Astrocyte (in vitro differentiated cells and primary cell): ENCODE data around the gene UQCR11. TPM values are rescaled to one million over a fixed set of nuclear protein-coding genes. Genes with fewer than 3 reads are reported as not detected.

Source experiments
- DNase-seq: peaks from one replicate; pipeline ENCODE4 v3.0.0-alpha.2; 2010; ENCODE audit warnings: low read depth
- FAIRE-seq: peaks from 2 replicates; lab custom pipeline; 2011; peaks lifted over from hg19 to GRCh38; lab: Jason Lieb, UNC
- H2AFZ ChIP-seq: 2 replicates; pipeline ENCODE4 v1.6.0; 2012; ENCODE audit warnings: low read depth, low read length, inconsistent platforms
- H3K27ac ChIP-seq: 2 replicates; pipeline ENCODE4 v1.5.1; 2011; ENCODE audit warnings: low read depth, low read length, inconsistent platforms
- H3K27me3 ChIP-seq: 2 replicates; pipeline ENCODE4 v1.6.0; 2011; ENCODE audit warnings: low read length, inconsistent platforms; ENCODE audit not compliant: insufficient read depth
- H3K36me3 ChIP-seq: 2 replicates; pipeline ENCODE4 v1.5.1; 2011; ENCODE audit warnings: low read length, inconsistent platforms; ENCODE audit not compliant: insufficient read depth
- H3K4me1 ChIP-seq: 2 replicates; pipeline ENCODE4 v1.5.1; 2011; ENCODE audit warnings: low read length, inconsistent platforms; ENCODE audit not compliant: insufficient read depth
- H3K4me2 ChIP-seq: 2 replicates; pipeline ENCODE4 v1.6.0; 2012; ENCODE audit warnings: low read length, inconsistent platforms
- H3K4me3 ChIP-seq: 2 replicates; pipeline ENCODE4 v1.5.1; 2011; ENCODE audit warnings: low read depth, mild to moderate bottlenecking, low read length, inconsistent platforms; ENCODE audit not compliant: insufficient read depth
- H3K79me2 ChIP-seq: 2 replicates; pipeline ENCODE4 v1.6.0; 2012; ENCODE audit warnings: mild to moderate bottlenecking, low read length, inconsistent platforms; ENCODE audit not compliant: insufficient read depth
- H3K9ac ChIP-seq: 2 replicates; pipeline ENCODE4 v1.6.0; 2012; ENCODE audit warnings: mild to moderate bottlenecking, low read length, inconsistent platforms
- H3K9me3 ChIP-seq: 2 replicates; pipeline ENCODE4 v1.5.1; 2012; ENCODE audit warnings: low read depth, mild to moderate bottlenecking, low read length, inconsistent platforms; ENCODE audit not compliant: insufficient read depth
- H4K20me1 ChIP-seq: 2 replicates; pipeline ENCODE4 v1.6.0; 2012; ENCODE audit warnings: low read length, inconsistent platforms; ENCODE audit not compliant: insufficient read depth
- H3K27ac Mint-ChIP-seq: one replicate; pipeline ENCODE4 v1.8.0; 2021; ENCODE audit warnings: mild to moderate bottlenecking, mixed read lengths; ENCODE audit not compliant: unreplicated experiment
- H3K27me3 Mint-ChIP-seq: one replicate; pipeline ENCODE4 v1.8.0; 2021; ENCODE audit warnings: low read depth, mixed read lengths; ENCODE audit not compliant: unreplicated experiment
- H3K36me3 Mint-ChIP-seq: one replicate; pipeline ENCODE4 v1.8.0; 2021; ENCODE audit warnings: low read depth, mixed read lengths; ENCODE audit not compliant: unreplicated experiment
- H3K4me1 Mint-ChIP-seq: one replicate; pipeline ENCODE4 v1.8.0; 2021; ENCODE audit warnings: low read depth, mixed read lengths; ENCODE audit not compliant: unreplicated experiment
- H3K4me3 Mint-ChIP-seq: one replicate; pipeline ENCODE4 v1.8.0; 2021; ENCODE audit warnings: mild to moderate bottlenecking, moderate library complexity, mixed read lengths; ENCODE audit not compliant: unreplicated experiment
- H3K9me3 Mint-ChIP-seq: one replicate; pipeline ENCODE4 v1.8.0; 2021; ENCODE audit warnings: mild to moderate bottlenecking, mixed read lengths; ENCODE audit not compliant: unreplicated experiment
- CTCF ChIP-seq: IDR thresholded peaks from 2 replicates; pipeline ENCODE4 v1.5.1; 2011; ENCODE audit warnings: low read depth, mild to moderate bottlenecking, inconsistent platforms, low read length, moderate library complexity; ENCODE audit not compliant: insufficient read depth
- EZH2 ChIP-seq: IDR thresholded peaks from 2 replicates; pipeline ENCODE4 v1.6.1; 2012; ENCODE audit warnings: mild to moderate bottlenecking, low read length, inconsistent platforms; ENCODE audit not compliant: insufficient read depth
- total RNA-seq: library from RNA; stranded (reverse); gene quantifications from 2 replicates; pipeline ENCODE4 v1.2.1, GENCODE V29; 2021

The UQCR11 gene
- total RNA-seq, 1 donor from 2014 or later: 255 TPM

GRCh38 chr19:1620502-1620901 lies 15.2 kb upstream of the UQCR11 start:
- Histone ChIP-seq H3K36me3 (peaks cover 21% of the 10 kb centered on the region), H3K9me3 (no peaks in the 10 kb centered on the region), H3K27ac (no peak overlapping the region), H3K4me2 (no peak overlapping the region), H3K4me3 (no peak overlapping the region), H3K27me3 (no peaks in the 10 kb centered on the region), H2AFZ (no peak overlapping the region), H3K79me2 (peaks cover 6% of the 10 kb centered on the region), H3K9ac (no peak overlapping the region), H3K4me1 (peaks cover 7% of the 10 kb centered on the region), H4K20me1 (peaks cover 53% of the 10 kb centered on the region)
- no peaks in the 10 kb centered on the region for H3K27me3 Mint-ChIP-seq
- H3K27ac Mint-ChIP-seq: no peak overlapping the region
- H3K9me3 Mint-ChIP-seq: no peaks in the 10 kb centered on the region
- no peak for FAIRE-seq
- no peak for TF ChIP-seq EZH2
- TF ChIP-seq CTCF: no peak
- peaks cover 3% of the 10 kb centered on the region for H3K4me1 Mint-ChIP-seq
- H3K4me3 Mint-ChIP-seq: no peak overlapping the region
- H3K36me3 Mint-ChIP-seq: peaks cover 14% of the 10 kb centered on the region
- no peak for DNase-seq

DNA sequence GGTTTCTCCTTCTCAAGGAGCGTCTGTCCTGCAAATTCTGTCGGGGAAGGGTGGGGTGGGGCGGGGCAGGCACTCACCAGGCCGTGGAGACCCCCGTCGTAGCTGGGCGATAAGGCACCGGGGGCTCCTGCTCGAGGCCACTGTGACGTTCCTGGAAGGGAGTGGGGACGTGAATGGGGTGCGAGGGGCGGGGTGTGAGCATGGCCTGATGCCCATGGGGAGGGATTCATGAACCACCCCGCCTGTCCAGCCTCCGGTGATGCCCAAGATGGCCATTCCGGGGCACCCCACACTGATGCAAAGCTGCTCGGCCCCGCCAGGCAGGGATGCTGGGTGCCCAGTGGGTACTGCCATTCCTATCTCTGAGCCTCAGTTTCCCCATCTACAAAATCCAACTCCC lies 14.4 kb upstream of the UQCR11 start:
- TF ChIP-seq EZH2: no peak
- Mint-ChIP-seq H3K4me3 (no peak overlapping the region), H3K36me3 (peaks cover 14% of the 10 kb centered on the region)

DNA sequence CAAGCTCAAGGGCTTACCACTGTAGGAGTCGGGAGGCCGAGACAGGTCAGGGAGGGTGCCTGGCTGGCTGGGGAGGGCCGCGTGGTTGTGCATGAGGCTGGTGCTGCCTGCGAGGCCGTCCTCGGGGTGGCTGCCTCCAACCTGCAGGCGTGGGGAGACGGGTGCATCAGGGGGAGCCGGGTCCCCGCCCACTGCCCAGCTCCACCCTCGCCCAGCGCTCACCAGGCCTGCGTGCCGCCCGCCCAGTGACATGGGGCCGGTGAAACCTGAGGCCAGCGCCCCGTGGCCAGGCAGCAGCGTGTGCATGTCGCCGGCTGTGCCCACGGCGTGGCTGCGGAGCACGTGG lies 13.8 kb upstream of the UQCR11 start:
- no peak overlapping the region for H3K27ac Mint-ChIP-seq

More for the DNA sequence above, 14.4 kb upstream of the UQCR11 start:
- no peaks in the 10 kb centered on the region for H3K9me3 ChIP-seq
- H3K36me3 ChIP-seq: peaks cover 21% of the 10 kb centered on the region
- H3K4me3 ChIP-seq: no peak overlapping the region
- peaks cover 6% of the 10 kb centered on the region for H3K79me2 ChIP-seq
- H3K27me3 ChIP-seq: no peaks in the 10 kb centered on the region
- Mint-ChIP-seq H3K9me3 (no peaks in the 10 kb centered on the region), H3K4me1 (peaks cover 3% of the 10 kb centered on the region), H3K27me3 (no peaks in the 10 kb centered on the region), H3K27ac (no peak overlapping the region)
- H3K9ac ChIP-seq: no peak overlapping the region
- FAIRE-seq: no peak
- H4K20me1 ChIP-seq: peaks cover 47% of the 10 kb centered on the region
- H3K4me1 ChIP-seq: peaks cover 7% of the 10 kb centered on the region
- H3K27ac ChIP-seq: no peak overlapping the region
- no peak overlapping the region for H2AFZ ChIP-seq
- no peak for DNase-seq
- no peak overlapping the region for H3K4me2 ChIP-seq

More for the DNA sequence above, 13.8 kb upstream of the UQCR11 start:
- Mint-ChIP-seq H3K4me1 (peaks cover 3% of the 10 kb centered on the region), H3K27me3 (no peaks in the 10 kb centered on the region), H3K36me3 (peaks cover 12% of the 10 kb centered on the region), H3K9me3 (no peaks in the 10 kb centered on the region), H3K4me3 (no peak overlapping the region)
- peaks cover 7% of the 10 kb centered on the region for H3K4me1 ChIP-seq
- H3K36me3 ChIP-seq: peaks cover 21% of the 10 kb centered on the region
- H3K4me3 ChIP-seq: no peak overlapping the region
- no peak overlapping the region for H3K27ac ChIP-seq
- DNase-seq (no peak), FAIRE-seq (no peak)
- no peak overlapping the region for H2AFZ ChIP-seq
- H3K4me2 ChIP-seq: no peak overlapping the region
- TF ChIP-seq EZH2 (no peak), CTCF (no peak)
- H3K27me3 ChIP-seq: no peaks in the 10 kb centered on the region
- peaks cover 52% of the 10 kb centered on the region for H4K20me1 ChIP-seq
- no peak overlapping the region for H3K9ac ChIP-seq
- H3K79me2 ChIP-seq: peaks cover 6% of the 10 kb centered on the region
- no peaks in the 10 kb centered on the region for H3K9me3 ChIP-seq
